GM21360 (cell line): ENCODE data around the gene TMEM229A.
"Not testable (repeated sequence)": the region's sequence is repeated elsewhere in the genome, so short reads cannot be mapped to it uniquely, and the experiment has no call there.

ENCODE experiments used
- ATAC-seq: cut with Tn5 transposase; IDR thresholded peaks from one replicate; pipeline ENCODE4 v1.9.1; 2021; ENCODE audit warnings: mild to moderate bottlenecking, moderate library complexity; ENCODE audit not compliant: unreplicated experiment

Gene TMEM229A

GRCh38 chr7:124032369-124033094 is at the start of gene TMEM229A:
Gene TMEM229A (minus strand): TSS chr7:124033067. CDS start chr7:124033003, 64 bp downstream.
- no peak for ATAC-seq

- ATAC-seq = not testable (repeated sequence)
Measured at GRCh38 chr7:124082234-124082633, 49.4 kb upstream of the TMEM229A start.

- no peak for ATAC-seq
Measured at GRCh38 chr7:124077546-124077945, 44.7 kb upstream of the TMEM229A start.

- ATAC-seq = no peak
Measured at GRCh38 chr7:124076841-124077240, 44.0 kb upstream of the TMEM229A start.

GRCh38 chr7:124074007-124074406 is 41.1 kb upstream of the TMEM229A start:
- ATAC-seq = no peak

GRCh38 chr7:124073310-124073645 is 40.4 kb upstream of the TMEM229A start:
- no peak for ATAC-seq

- ATAC-seq = no peak
Measured at GRCh38 chr7:124072603-124073309, 39.9 kb upstream of the TMEM229A start.

GRCh38 chr7:124071843-124072242 is 39.0 kb upstream of the TMEM229A start:
- no peak for ATAC-seq

- no peak for ATAC-seq
Measured at GRCh38 chr7:124062171-124062570, 29.3 kb upstream of the TMEM229A start.

GRCh38 chr7:124060528-124060927 is 27.7 kb upstream of the TMEM229A start:
- no peak for ATAC-seq

GRCh38 chr7:124059375-124059774 is 26.5 kb upstream of the TMEM229A start:
- ATAC-seq = peak; percentile 100

GRCh38 chr7:124058515-124058914 is 25.6 kb upstream of the TMEM229A start:
- no peak for ATAC-seq

GRCh38 chr7:124057872-124058271 is 25.0 kb upstream of the TMEM229A start:
- no peak for ATAC-seq

- ATAC-seq = no peak
Measured at GRCh38 chr7:124056234-124056633, 23.4 kb upstream of the TMEM229A start.

- ATAC-seq = no peak
Measured at GRCh38 chr7:124051681-124052377, 19.0 kb upstream of the TMEM229A start.

GRCh38 chr7:124042826-124043225 is 10.0 kb upstream of the TMEM229A start:
- ATAC-seq = no peak

- no peak for ATAC-seq
Measured at GRCh38 chr7:124041439-124041838, 8.6 kb upstream of the TMEM229A start.

GRCh38 chr7:124037902-124038301 is 5.0 kb upstream of the TMEM229A start:
- not testable (repeated sequence) for ATAC-seq

GRCh38 chr7:124035706-124036105 is 2.8 kb upstream of the TMEM229A start:
- ATAC-seq = no peak

GRCh38 chr7:124034754-124035100 is 1.9 kb upstream of the TMEM229A start:
- ATAC-seq = no peak

- ATAC-seq = no peak
Measured at GRCh38 chr7:124033807-124034753, 1.2 kb upstream of the TMEM229A start.
